HG03139 (cell line): Measurements from ENCODE around the gene DMD.

Source experiments
- ATAC-seq: cut with Tn5 transposase; IDR thresholded peaks from one replicate; pipeline ENCODE4 v1.9.1; 2021; ENCODE audit not compliant: unreplicated experiment

The DMD gene

GRCh38 chrX:31260351-31260750 lies 1951.0 kb downstream of the DMD start:
- no peak for ATAC-seq

- no peak for ATAC-seq
Measured at GRCh38 chrX:31258166-31258565, 1953.2 kb downstream of the DMD start.

DNA sequence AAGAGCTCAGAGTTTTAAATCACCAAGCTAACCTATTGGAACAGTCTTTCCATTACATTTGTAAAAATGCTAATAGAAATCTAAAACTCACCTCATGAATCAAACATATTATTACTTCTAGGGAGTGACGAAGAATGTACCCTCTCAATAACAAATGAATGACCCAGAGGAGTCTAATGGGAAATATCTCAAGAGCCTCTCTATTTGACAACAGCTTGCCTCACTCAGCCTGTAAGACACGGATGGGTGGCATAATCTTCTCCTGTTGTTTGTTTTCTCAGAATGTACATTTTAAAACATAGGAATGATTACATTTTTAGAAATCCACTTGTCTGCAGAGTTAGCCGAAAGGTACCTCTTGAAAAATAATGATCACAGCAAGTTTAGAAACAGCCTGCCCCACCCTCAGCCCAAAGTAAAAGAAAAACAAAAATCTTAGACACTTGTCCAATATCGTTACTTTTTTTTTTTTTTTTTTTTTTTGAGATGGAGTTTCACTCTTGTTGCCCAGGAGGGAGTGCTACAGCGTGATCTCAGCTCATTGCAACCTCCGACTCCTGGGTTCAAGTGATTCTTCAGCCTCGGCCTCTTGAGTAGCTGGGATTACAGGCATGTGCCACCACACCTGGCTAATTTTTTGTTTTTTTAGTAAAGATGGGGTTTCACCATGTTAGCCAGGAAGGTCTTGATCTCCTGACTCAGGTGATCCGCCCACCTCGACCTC lies 1955.9 kb downstream of the DMD start:
- ATAC-seq: no peak

DNA sequence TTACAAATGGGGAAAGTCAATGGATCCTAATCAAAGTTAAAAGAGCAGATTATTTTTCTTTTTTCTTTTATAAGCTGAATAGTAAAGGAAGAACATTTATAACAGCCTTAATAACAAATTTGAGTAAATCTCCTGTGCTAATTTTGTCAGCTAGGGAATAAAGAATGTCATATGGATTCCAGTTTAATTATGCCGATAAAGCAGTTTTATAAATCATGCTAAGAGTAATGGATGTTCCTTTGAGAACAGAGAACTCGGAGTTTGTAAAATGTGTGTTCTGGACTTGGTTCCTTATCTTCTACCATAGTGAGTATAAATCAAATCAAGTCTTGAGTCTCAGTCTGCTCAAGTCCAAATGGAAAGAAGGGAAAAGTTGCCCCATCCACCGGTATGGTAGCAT lies 1959.2 kb downstream of the DMD start:
- no peak for ATAC-seq

DNA sequence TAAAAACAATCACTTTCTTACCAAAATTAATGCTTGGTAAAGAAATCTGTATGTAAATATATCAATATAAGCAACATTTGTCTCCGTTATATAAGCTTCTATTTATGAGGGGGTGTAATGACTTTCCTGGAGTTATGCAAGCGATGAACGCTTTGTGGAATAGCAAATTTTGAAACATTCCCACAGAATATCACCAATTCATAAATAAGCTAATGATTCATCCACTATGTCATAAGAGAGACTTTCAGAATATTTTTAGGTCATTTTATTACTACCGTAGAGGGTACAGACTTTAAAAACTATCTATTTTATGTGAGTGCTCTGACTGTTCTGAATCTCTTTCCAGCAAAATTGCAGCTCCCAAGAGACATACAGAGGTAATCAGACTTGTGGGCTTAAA lies 1960.0 kb downstream of the DMD start:
- ATAC-seq: no peak

DNA sequence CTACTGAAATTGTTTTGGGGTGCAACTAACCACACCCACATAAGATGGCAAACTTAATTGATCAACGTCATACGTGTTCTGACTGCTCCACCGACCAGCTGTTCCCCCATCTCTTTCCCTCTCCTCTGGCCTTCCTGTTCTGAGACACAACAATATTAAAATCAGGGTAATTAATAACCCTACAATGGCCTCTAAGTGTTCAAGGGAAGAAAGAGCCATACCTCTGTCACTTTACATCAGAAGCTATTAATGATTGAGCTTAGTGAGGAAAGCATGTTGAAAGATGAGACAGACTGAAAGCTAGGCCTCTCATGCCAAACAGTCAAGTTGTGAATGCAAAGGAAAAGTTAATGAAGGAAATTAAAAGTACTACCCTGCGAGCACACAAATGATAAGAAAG lies 1965.6 kb downstream of the DMD start:
- peak; percentile 86 for ATAC-seq

- ATAC-seq: no peak
Measured at GRCh38 chrX:31243804-31244203, 1967.5 kb downstream of the DMD start.

DNA sequence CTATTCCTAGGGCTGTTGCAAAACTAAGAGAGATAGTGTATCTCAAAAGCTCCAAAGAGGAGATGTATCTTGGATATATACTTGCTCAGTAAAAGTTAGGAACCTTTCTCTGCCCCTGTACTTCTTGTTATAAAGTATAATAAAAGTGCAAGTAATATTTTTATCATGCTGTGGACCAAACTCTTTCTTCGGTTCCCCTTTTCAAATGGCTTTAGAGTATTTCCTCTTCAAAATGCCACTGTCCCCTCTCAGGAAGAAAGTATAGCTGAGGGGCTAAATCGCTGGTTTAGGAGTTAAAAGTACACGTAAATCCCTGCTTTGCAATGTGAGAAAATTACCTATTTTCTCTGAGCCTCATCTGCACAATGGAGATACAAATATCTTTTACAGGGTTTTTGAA lies 1970.4 kb downstream of the DMD start:
- ATAC-seq: no peak

DNA sequence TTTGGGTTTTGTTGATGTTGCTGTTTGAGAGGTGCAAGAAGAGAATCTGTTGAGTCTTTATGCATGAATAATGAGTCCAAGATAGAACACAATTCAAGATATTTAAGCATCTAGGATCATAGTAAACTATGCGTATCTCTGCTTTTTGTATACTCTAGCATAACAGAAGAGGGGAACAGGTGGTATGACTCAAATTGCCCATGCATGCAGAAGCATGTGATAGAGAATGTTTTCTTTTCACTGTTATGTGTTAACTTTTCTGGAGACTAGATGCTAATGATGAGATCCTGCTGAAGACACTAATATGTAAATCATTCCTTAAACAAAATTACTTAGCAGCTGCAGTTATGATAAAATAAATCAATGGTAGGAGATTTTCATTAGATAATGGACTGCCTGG lies 1974.2 kb downstream of the DMD start:
- ATAC-seq: peak; percentile 59

GRCh38 chrX:31236231-31236630 lies 1975.1 kb downstream of the DMD start:
- no peak for ATAC-seq

- ATAC-seq: no peak
Measured at GRCh38 chrX:31233941-31234496, 1977.3 kb downstream of the DMD start.

DNA sequence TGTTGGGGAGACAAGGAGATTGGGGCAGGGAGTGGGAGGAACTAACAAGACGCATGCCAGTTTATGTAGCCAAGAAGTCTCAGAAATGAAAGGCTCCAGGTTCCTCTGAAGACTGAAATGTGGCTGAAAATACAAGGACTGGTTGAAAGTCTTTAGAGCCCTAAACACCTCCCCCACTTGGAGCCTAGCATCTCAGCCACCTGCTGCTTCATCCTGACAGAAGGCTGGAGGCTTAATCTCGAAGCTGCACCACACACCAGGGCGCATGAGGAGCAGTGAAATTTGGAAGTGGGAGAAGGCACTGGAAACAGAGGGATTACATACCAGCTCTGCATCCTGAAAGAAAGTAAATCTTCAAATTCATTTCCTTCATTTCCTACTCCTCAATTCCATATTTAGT lies 1978.8 kb downstream of the DMD start:
- no peak for ATAC-seq

DNA sequence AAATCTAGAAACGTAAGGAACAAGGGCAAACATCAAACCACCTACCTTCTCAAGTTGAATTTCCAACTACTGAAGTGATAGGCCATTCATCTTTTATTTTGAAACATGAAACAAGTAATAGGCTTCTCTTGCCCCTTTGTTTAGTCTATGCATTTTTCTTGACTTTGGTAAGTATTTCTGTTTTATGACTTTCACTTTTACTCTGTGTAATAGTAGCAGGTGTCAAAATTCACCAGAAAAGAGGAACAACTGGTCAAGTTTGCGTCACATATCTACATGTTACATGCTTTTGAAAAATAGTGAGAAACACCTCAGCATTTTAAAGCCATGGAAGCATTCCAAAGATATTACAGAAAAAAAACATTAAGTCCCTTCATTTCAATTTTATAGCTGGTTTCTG lies 1982.4 kb downstream of the DMD start:
- peak; percentile 92 for ATAC-seq

GRCh38 chrX:31228415-31228832 lies 1982.9 kb downstream of the DMD start:
- no peak for ATAC-seq

DNA sequence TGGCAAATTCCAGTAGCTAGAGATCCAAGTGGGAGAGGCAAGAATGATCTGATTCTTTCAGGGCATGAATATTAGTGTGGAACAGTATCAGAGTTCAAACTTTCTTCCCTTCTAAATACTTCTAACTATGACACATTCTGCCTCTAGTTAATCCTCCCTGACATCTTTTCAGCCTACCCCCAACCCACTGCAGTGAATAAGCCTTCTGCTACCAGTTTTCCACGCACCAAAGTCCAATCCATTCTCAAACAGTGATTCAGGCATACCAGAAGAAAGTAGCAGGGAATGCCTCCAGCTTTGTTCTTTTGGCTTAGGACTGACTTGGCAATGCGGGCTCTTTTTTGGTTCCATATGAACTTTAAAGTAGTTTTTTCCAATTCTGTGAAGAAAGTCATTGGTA lies 1984.1 kb downstream of the DMD start:
- ATAC-seq: no peak

DNA sequence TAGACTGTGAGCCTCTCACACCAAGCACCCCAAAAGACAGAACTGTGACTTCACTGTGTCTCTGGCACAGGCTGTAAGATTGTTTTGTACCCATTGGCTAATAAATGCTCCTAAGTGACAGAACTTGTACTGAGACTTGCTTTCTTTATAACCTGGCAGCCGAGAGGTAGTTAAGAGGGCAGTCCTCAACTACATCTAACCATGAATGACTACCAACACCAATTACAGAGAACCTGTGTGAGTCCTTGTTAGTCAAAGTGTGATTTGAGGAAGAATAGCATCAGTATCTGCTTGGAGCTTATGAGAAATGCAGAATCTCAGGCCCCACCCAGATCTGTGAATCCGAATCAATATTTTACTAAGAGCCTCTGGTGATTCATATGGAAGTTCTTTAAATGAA lies 1985.5 kb downstream of the DMD start:
- ATAC-seq: no peak

DNA sequence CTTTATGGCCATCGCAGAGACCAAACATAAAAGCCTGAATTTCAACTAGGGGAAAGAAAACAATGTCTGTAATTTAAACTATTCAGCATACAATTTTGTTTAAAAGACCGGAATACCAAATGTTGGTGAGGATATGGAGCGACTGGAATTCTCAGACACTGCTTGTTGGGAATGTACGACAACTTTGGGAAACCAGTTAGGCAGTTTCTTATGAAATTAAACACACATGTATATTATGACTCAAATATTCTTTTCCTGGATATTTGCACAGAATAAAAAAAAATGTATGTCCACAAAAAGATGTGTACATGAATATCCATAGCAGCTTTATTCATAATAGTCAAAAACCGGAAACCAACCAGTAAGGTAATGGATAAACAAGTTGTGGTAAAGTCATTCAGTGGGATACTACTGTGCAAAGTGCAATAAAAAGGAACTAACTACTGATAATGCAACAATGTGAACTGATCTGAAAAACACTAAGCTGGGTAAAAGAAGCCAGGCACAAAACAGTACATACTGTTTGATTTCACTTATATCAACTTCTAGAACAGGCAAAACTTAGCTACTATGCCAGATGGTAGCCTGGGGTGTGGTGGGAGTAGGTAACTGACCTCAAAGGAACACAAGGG lies 1986.9 kb downstream of the DMD start:
- no peak for ATAC-seq

GRCh38 chrX:31223817-31224216 lies 1987.5 kb downstream of the DMD start:
- peak; percentile 91 for ATAC-seq

DNA sequence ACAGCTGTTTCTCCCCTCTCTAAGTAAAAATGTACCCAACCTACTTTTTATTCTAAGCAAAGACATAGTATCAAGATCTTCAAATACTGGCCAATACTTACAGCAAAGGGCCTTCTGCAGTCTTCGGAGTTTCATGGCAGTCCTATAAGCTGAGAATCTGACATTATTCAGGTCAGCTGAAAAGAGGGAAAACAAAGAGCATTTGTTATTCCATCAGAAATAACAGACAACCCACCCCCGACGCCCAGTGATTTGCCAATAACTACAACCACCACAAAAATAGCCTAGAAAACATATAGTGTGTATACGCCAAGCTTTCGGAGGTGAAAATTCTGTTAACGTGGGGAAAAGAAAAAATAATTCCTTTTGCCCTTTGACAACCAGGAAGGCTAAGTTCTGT lies 1988.4 kb downstream of the DMD start:
- ATAC-seq: no peak

GRCh38 chrX:31219174-31219573 lies 1992.2 kb downstream of the DMD start:
- ATAC-seq: no peak

DNA sequence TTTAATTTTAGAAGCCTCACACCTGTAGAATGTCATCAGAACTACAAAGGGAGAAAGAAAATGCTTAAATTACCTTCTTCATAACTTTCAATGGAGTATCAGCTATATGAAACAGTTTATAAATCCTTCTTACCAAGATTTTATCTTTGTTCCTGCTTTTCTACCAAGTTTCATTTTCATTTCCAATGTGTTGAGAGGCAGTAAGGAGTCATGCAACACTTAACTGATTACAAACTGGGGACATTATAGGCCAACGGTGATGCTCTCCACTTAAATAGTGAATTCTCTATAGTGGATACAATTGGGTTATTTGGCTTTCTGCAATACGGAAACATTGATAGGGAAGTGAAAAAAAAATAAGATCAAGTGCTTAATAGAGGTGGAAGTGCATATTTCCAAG lies 1994.3 kb downstream of the DMD start:
- ATAC-seq: no peak

DNA sequence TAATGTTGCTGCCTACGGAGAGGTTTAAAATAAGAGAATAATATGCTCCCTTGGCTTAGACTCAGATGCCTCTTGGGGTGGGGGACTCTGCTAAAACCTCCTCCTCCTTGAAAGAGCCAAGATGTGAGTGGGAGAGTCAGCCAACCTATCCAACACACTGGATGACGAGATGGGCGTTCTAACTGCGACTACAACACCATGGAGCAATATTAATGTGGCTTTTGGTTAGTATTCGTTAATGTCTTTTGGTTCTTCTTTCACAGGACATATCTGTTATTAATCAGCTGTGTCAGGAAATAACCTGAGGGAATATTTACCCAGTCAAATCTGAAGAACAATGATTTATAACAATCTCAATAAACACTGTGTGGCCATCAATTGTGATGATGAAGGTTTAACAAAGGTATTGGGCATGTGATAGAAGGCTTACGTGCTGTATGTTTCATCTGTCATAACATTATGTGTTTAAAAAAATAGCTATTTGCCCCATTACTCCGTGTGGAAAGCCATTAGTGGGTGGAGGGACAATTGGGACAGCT lies 1996.0 kb downstream of the DMD start:
- ATAC-seq: no peak
